ENCODE data around the gene TBC1D25.

DNA sequence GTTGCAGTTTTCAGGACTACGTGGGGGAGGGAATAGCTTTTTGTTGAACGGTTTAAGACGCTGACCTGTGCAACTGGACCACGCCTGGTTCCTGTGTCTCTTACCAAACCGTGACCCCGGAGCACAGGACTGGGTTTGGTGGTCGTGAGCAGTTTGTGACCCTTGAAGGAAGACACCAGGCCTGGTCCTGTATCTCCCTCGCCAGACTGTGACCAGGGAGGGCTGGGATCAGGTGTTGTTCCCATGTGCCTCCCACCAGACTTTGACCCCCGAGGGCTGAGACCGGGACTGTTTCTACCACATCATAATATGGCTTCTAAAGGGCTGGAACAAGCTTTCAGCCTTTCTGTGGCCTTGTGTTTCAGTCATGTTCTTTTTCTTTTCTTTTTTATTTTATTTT, 17.2 kb upstream of the TBC1D25 start:
- TF ChIP-seq YY1 (IDR thresholded peaks at IDR 0.05; ENCODE audit: low read depth) = no peak
- TF ChIP-seq, protein P1, sequence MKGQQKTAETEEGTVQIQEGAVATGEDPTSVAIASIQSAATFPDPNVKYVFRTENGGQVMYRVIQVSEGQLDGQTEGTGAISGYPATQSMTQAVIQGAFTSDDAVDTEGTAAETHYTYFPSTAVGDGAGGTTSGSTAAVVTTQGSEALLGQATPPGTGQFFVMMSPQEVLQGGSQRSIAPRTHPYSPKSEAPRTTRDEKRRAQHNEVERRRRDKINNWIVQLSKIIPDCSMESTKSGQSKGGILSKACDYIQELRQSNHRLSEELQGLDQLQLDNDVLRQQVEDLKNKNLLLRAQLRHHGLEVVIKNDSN (IDR thresholded peaks at IDR 0.05) = no peak
- TF ChIP-seq CEBPB (IDR thresholded peaks at IDR 0.05) = no peak
